Measurements from ENCODE around the gene AHNAK. TPM values are rescaled to one million over a fixed set of nuclear protein-coding genes. Genes with fewer than 3 reads are reported as not detected.

AHNAK gene
- total and polyA plus RNA-seq, 2 experiments from 2014 or later, result 167 to 548 TPM

DNA sequence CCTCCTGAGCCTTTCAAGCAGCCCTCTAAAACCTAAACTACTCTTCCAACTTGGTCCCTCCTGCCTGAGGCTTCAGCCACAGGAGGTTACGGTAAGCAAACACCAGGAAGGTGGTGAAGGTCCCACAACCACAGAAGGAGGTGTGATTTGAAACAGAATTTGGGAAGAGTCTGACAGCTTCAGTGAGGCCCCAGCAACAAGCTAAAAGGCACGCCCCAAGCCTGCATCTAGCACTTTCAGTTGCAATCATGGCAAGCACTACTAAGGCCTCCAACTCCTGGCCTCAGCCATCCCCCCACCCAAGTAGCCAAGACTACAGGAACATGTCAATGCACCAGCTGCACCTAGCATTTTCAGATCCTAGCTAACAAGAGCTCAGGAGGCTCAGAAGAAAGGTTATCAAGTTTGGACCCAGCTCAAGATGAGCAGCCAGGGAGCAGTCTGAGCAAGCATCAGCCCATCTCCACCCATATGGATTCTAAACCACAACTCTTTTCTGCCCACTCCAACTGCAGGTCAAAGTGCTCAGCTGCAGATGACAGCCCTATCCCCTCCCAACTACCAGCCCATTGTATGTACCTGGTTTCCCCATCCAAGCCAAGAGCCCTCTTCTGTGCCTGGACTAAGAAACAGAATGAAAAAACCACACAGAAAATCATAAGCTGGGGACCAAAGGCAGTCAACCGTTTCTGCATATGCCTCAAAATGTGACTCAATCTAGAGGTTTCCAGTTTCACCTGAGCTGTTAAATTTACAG is 10.4 kb upstream of the AHNAK start:
- Histone ChIP-seq H3K27ac (peak overlapping the region; percentile 90), H4K20me1 (ENCODE audit: insufficient read depth) (no peaks in the 10 kb centered on the region), H3K27me3 (replicated peaks; ENCODE audit: insufficient read depth) (no peaks in the 10 kb centered on the region), H2AFZ (no peak overlapping the region), H3K4me3 (peak overlapping the region; percentile 35), H3K4me2 (ENCODE audit: unreplicated experiment) (peak overlapping the region; percentile 82), H3K4me1 (ENCODE audit: insufficient read depth) (peaks cover 59% of the 10 kb centered on the region), H3F3A (ENCODE audit: insufficient read depth) (peaks cover 74% of the 10 kb centered on the region), H3K9ac (peak overlapping the region; percentile 69), H3K9me3 (ENCODE audit: low read depth) (no peaks in the 10 kb centered on the region), H3K9me2 (ENCODE audit: insufficient read depth) (no peaks in the 10 kb centered on the region), H3K36me3 (ENCODE audit: low read depth) (peaks cover 18% of the 10 kb centered on the region), H3K79me2 (ENCODE audit: insufficient read depth) (peaks cover 45% of the 10 kb centered on the region)
- peak; percentile 36 for DNase-seq
- TF ChIP-seq EZH2 (IDR thresholded peaks at IDR 0.05; ENCODE audit: insufficient read depth, poor library complexity, severe bottlenecking) (no peak), EZH2phosphoT487 (IDR thresholded peaks at IDR 0.05; ENCODE audit: insufficient read depth, low read depth) (no peak)
- in situ Hi-C loops (cut with MboI), result loop anchor here (10.0 kb wide), 1 partner anchor 162 kb away; no protein-coding TSS in a partner anchor
- 18 to 26% methylated on average over 3 of the region's 3 CpGs for WGBS, 2 experiments (ENCODE audit: low coverage in 1 of 2, low lambda C conversion rate in 2 of 2, missing lambda C conversion rate in 2 of 2)

DNA sequence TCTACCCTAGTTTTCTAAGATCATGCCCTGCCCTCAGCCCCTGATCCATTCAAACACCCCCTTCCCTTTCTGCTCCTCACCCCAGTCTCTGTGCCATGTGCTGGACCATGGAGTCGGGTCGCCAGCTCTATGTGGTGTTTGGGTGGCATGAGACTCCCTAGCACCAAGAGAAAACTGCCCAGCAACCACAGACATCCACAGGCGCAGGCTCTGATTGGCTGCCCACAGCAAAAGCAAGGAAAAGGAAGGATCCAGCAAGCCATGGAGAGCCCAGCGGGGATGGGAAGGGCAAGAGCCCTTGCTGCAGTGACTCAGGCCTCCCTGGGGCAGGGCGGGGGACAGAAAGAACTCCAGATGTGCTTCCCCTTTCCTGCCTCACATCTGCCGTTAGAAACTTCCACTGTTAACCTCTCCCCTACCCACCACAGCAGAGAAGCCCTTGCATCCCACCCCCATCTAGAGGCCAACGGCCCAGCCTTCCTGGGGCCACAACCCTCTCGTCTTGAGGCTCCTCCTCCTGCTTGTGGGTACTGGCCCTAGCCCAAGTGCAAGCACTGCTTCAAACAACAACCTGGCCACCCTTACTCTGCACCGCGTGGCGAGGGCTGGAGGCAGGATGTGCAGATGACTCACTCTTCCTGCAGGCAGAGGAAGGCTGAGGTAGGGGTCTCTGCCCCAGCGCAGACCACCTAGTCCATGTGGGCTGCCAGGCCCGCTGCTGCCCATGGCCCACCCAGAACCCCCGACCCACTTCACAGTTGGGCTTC is 9.7 kb upstream of the AHNAK start:
- 1 to 2% methylated on average over 14 of the region's 14 CpGs for WGBS, 2 experiments (ENCODE audit: low coverage in 1 of 2, low lambda C conversion rate in 2 of 2, missing lambda C conversion rate in 2 of 2)
- Histone ChIP-seq H3K79me2 (ENCODE audit: insufficient read depth) (peaks cover 52% of the 10 kb centered on the region), H2AFZ (no peak overlapping the region), H3K27ac (peak overlapping the region; percentile 90), H3K36me3 (ENCODE audit: low read depth) (peaks cover 15% of the 10 kb centered on the region), H3K9me3 (ENCODE audit: low read depth) (no peaks in the 10 kb centered on the region), H4K20me1 (ENCODE audit: insufficient read depth) (no peaks in the 10 kb centered on the region), H3K9ac (peak overlapping the region; percentile 69), H3K27me3 (replicated peaks; ENCODE audit: insufficient read depth) (no peaks in the 10 kb centered on the region), H3K4me3 (peak overlapping the region; percentile 35), H3K4me1 (ENCODE audit: insufficient read depth) (peaks cover 61% of the 10 kb centered on the region), H3K9me2 (ENCODE audit: insufficient read depth) (no peaks in the 10 kb centered on the region), H3F3A (ENCODE audit: insufficient read depth) (peaks cover 74% of the 10 kb centered on the region), H3K4me2 (ENCODE audit: unreplicated experiment) (peak overlapping the region; percentile 82)
- no peak for TF ChIP-seq EZH2phosphoT487 (IDR thresholded peaks at IDR 0.05; ENCODE audit: insufficient read depth, low read depth)
- no peak for TF ChIP-seq EZH2 (IDR thresholded peaks at IDR 0.05; ENCODE audit: insufficient read depth, poor library complexity, severe bottlenecking)
- peak; percentile 99 for DNase-seq
- in situ Hi-C loops (cut with MboI), result loop anchor here (10.0 kb wide), 1 partner anchor 161 kb away; no protein-coding TSS in a partner anchor

DNA sequence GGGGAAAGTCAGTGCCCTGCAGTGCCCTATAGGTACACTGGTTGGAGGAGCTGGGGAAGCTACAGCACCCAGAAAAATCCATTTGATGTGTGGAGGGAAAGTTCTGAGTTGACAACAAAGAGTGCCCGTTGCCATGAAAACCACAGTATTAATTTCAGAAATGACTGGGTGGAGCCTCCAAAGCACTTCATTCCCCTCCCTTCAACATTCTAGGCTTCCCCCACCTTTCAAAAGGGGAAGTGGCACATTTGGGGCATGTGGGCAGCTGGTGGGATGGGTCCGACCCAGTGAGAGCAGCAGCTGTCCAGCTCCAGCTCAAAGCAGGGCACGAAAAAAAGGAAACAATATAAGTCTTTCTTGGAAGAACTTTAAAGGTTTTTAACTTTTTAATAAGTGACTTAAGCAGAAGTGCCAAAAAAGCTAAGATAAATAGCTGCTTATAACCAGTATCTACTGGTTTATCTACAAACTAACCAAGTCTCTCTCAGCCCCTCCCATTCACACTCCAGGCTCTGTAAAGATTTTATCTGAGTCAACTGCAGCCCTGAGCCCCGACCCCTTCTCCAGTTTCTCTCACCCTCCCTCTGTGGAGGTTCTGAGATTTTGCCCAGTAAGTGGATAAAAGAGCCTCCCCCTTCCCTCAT is 9.0 kb upstream of the AHNAK start:
- in situ Hi-C loops (cut with MboI), result loop anchor here (10.0 kb wide), 1 partner anchor 161 kb away; no protein-coding TSS in a partner anchor
- TF ChIP-seq EZH2phosphoT487 (IDR thresholded peaks at IDR 0.05; ENCODE audit: insufficient read depth, low read depth), result no peak
- no peak for TF ChIP-seq EZH2 (IDR thresholded peaks at IDR 0.05; ENCODE audit: insufficient read depth, poor library complexity, severe bottlenecking)
- Histone ChIP-seq H3F3A (ENCODE audit: insufficient read depth) (peaks cover 69% of the 10 kb centered on the region), H3K4me3 (peak overlapping the region; percentile 35), H3K9ac (peak overlapping the region; percentile 69), H3K9me2 (ENCODE audit: insufficient read depth) (no peaks in the 10 kb centered on the region), H4K20me1 (ENCODE audit: insufficient read depth) (no peaks in the 10 kb centered on the region), H3K27ac (peak overlapping the region; percentile 90), H3K79me2 (ENCODE audit: insufficient read depth) (peaks cover 59% of the 10 kb centered on the region), H3K36me3 (ENCODE audit: low read depth) (peaks cover 15% of the 10 kb centered on the region), H3K9me3 (ENCODE audit: low read depth) (no peaks in the 10 kb centered on the region), H2AFZ (no peak overlapping the region), H3K4me1 (ENCODE audit: insufficient read depth) (peaks cover 55% of the 10 kb centered on the region), H3K4me2 (ENCODE audit: unreplicated experiment) (peak overlapping the region; percentile 82), H3K27me3 (replicated peaks; ENCODE audit: insufficient read depth) (no peaks in the 10 kb centered on the region)
- DNase-seq, result peak; percentile 49
- WGBS, 2 experiments (ENCODE audit: low coverage in 1 of 2, low lambda C conversion rate in 2 of 2, missing lambda C conversion rate in 2 of 2), result 11% methylated on average over 3 to 4 of the region's 4 CpGs
